ENCODE results near the gene TNNI3.
"Not testable (repeated sequence)": the region's sequence is repeated elsewhere in the genome, so short reads cannot be mapped to it uniquely, and the experiment has no call there.

Gene TNNI3

GRCh38 chr19:55161571-55162322, 4.2 kb upstream of the TNNI3 start:
- H3K27ac Mint-ChIP-seq = no peak overlapping the region
- H3K4me1 Mint-ChIP-seq (ENCODE audit: low read depth) = peaks cover 12% of the 10 kb centered on the region
- peaks cover 51% of the 10 kb centered on the region for H3K27me3 Mint-ChIP-seq (ENCODE audit: low read depth)
- no peaks in the 10 kb centered on the region for H3K9me3 Mint-ChIP-seq
- no peak overlapping the region for H3K4me3 Mint-ChIP-seq
- H3K36me3 Mint-ChIP-seq (ENCODE audit: low read depth) = no peaks in the 10 kb centered on the region

- no peaks in the 10 kb centered on the region for H3K9me3 Mint-ChIP-seq
- H3K27ac Mint-ChIP-seq = no peak overlapping the region
- H3K36me3 Mint-ChIP-seq (ENCODE audit: low read depth) = no peaks in the 10 kb centered on the region
- peaks cover 48% of the 10 kb centered on the region for H3K27me3 Mint-ChIP-seq (ENCODE audit: low read depth)
- H3K4me1 Mint-ChIP-seq (ENCODE audit: low read depth) = peaks cover 4% of the 10 kb centered on the region
- no peak overlapping the region for H3K4me3 Mint-ChIP-seq
Observed at GRCh38 chr19:55160986-55161365, 3.4 kb upstream of the TNNI3 start.

- Mint-ChIP-seq H3K36me3 (ENCODE audit: low read depth) (no peaks in the 10 kb centered on the region), H3K4me1 (ENCODE audit: low read depth) (peaks cover 3% of the 10 kb centered on the region), H3K27ac (peak overlapping the region; percentile 13), H3K27me3 (ENCODE audit: low read depth) (peaks cover 42% of the 10 kb centered on the region), H3K4me3 (peak overlapping the region; percentile 47), H3K9me3 (no peaks in the 10 kb centered on the region)
Observed at GRCh38 chr19:55160128-55160985, 2.8 kb upstream of the TNNI3 start.

GRCh38 chr19:55158848-55159749, 1.6 kb upstream of the TNNI3 start:
- no peaks in the 10 kb centered on the region for H3K36me3 Mint-ChIP-seq (ENCODE audit: low read depth)
- H3K4me1 Mint-ChIP-seq (ENCODE audit: low read depth) = peaks cover 7% of the 10 kb centered on the region
- no peaks in the 10 kb centered on the region for H3K9me3 Mint-ChIP-seq
- no peak overlapping the region for H3K27ac Mint-ChIP-seq
- H3K4me3 Mint-ChIP-seq = no peak overlapping the region
- peaks cover 37% of the 10 kb centered on the region for H3K27me3 Mint-ChIP-seq (ENCODE audit: low read depth)

- no peak overlapping the region for H3K27ac Mint-ChIP-seq
- H3K4me1 Mint-ChIP-seq (ENCODE audit: low read depth) = peaks cover 7% of the 10 kb centered on the region
- H3K4me3 Mint-ChIP-seq = no peak overlapping the region
- H3K36me3 Mint-ChIP-seq (ENCODE audit: low read depth) = no peaks in the 10 kb centered on the region
- peaks cover 37% of the 10 kb centered on the region for H3K27me3 Mint-ChIP-seq (ENCODE audit: low read depth)
- H3K9me3 Mint-ChIP-seq = peaks cover 4% of the 10 kb centered on the region
Observed at GRCh38 chr19:55158423-55158822, 891 bp upstream of the TNNI3 start.

GRCh38 chr19:55156202-55157063, 1.1 kb downstream of the TNNI3 start:
- H3K9me3 Mint-ChIP-seq = peaks cover 10% of the 10 kb centered on the region
- no peak overlapping the region for H3K27ac Mint-ChIP-seq
- H3K27me3 Mint-ChIP-seq (ENCODE audit: low read depth) = peaks cover 32% of the 10 kb centered on the region
- H3K36me3 Mint-ChIP-seq (ENCODE audit: low read depth) = no peaks in the 10 kb centered on the region
- no peak overlapping the region for H3K4me3 Mint-ChIP-seq
- H3K4me1 Mint-ChIP-seq (ENCODE audit: low read depth) = peaks cover 13% of the 10 kb centered on the region

GRCh38 chr19:55155784-55156183, 1.7 kb downstream of the TNNI3 start:
- Mint-ChIP-seq H3K27me3 (ENCODE audit: low read depth) (peaks cover 32% of the 10 kb centered on the region), H3K4me1 (ENCODE audit: low read depth) (peaks cover 13% of the 10 kb centered on the region)
- H3K27ac Mint-ChIP-seq; H3K9me3 Mint-ChIP-seq; H3K4me3 Mint-ChIP-seq; H3K36me3 Mint-ChIP-seq (ENCODE audit: low read depth): not testable (repeated sequence)

GRCh38 chr19:55153652-55154264, 3.8 kb downstream of the TNNI3 start:
- H3K4me1 Mint-ChIP-seq (ENCODE audit: low read depth) = peaks cover 10% of the 10 kb centered on the region
- H3K27me3 Mint-ChIP-seq (ENCODE audit: low read depth) = peaks cover 29% of the 10 kb centered on the region
- peaks cover 10% of the 10 kb centered on the region for H3K9me3 Mint-ChIP-seq
- no peaks in the 10 kb centered on the region for H3K36me3 Mint-ChIP-seq (ENCODE audit: low read depth)
- H3K4me3 Mint-ChIP-seq = no peak overlapping the region
- H3K27ac Mint-ChIP-seq = no peak overlapping the region

GRCh38 chr19:55152017-55152416, 5.5 kb downstream of the TNNI3 start:
- Mint-ChIP-seq H3K27ac (peak overlapping the region; percentile 70), H3K9me3 (peaks cover 10% of the 10 kb centered on the region), H3K4me3 (peak overlapping the region; percentile 15), H3K36me3 (ENCODE audit: low read depth) (no peaks in the 10 kb centered on the region), H3K4me1 (ENCODE audit: low read depth) (peaks cover 10% of the 10 kb centered on the region), H3K27me3 (ENCODE audit: low read depth) (peaks cover 33% of the 10 kb centered on the region)

GRCh38 chr19:55149078-55150003, 8.2 kb downstream of the TNNI3 start, which contains the start of gene TNNT1:
TNNT1 (minus strand) TSS chr19:55149206; CDS start chr19:55147157, 2,049 bp downstream.
- H3K27ac Mint-ChIP-seq = no peak within 1 kb of the TSS
- no peak within 1 kb of the TSS for H3K4me3 Mint-ChIP-seq
- H3K9me3 Mint-ChIP-seq = peaks cover 10% of the 10 kb centered on the region
- H3K4me1 Mint-ChIP-seq (ENCODE audit: low read depth) = peaks cover 10% of the 10 kb centered on the region
- no peaks in the 10 kb centered on the region for H3K36me3 Mint-ChIP-seq (ENCODE audit: low read depth)
- peaks cover 38% of the 10 kb centered on the region for H3K27me3 Mint-ChIP-seq (ENCODE audit: low read depth)

- Mint-ChIP-seq H3K36me3 (ENCODE audit: low read depth) (no peaks in the 10 kb centered on the region), H3K4me3 (no peak overlapping the region), H3K27ac (no peak overlapping the region), H3K9me3 (peaks cover 6% of the 10 kb centered on the region), H3K4me1 (ENCODE audit: low read depth) (peaks cover 8% of the 10 kb centered on the region), H3K27me3 (ENCODE audit: low read depth) (peaks cover 48% of the 10 kb centered on the region)
Observed at GRCh38 chr19:55147545-55148251, 9.8 kb downstream of the TNNI3 start.

- no peak overlapping the region for H3K27ac Mint-ChIP-seq
- no peaks in the 10 kb centered on the region for H3K36me3 Mint-ChIP-seq (ENCODE audit: low read depth)
- peaks cover under 1% of the 10 kb centered on the region for H3K9me3 Mint-ChIP-seq
- peaks cover 48% of the 10 kb centered on the region for H3K27me3 Mint-ChIP-seq (ENCODE audit: low read depth)
- no peak overlapping the region for H3K4me3 Mint-ChIP-seq
- peaks cover 2% of the 10 kb centered on the region for H3K4me1 Mint-ChIP-seq (ENCODE audit: low read depth)
Observed at GRCh38 chr19:55146705-55147273, 10.7 kb downstream of the TNNI3 start.
